ENCODE results near the gene CLCC1. TPM values are rescaled to one million over a fixed set of nuclear protein-coding genes. Genes with fewer than 3 reads are reported as not detected.

Gene CLCC1
- total and polyA plus RNA-seq, 4 donors: 11.6 to 39.3 (median 15.3) TPM

Small RNA genes lying within 50 kb of the gene (small RNA-seq; reads per million reads assigned to genes)
- gene BX679664.2: not detected

Other genes with a start within 250 kb of the CLCC1 start
- gene STXBP3, start 216.8 kb downstream of the CLCC1 start, total RNA-seq: 10 to 100 TPM; 28.9 to 33.0 TPM
- gene STXBP3, start 216.8 kb downstream of the CLCC1 start, polyA plus RNA-seq: 10 to 100 TPM; 10.9 to 17.6 TPM
- not detected for gene AKNAD1, start 106.4 kb downstream of the CLCC1 start, total RNA-seq
- gene AKNAD1, start 106.4 kb downstream of the CLCC1 start, polyA plus RNA-seq: not detected
- 10 to 100 TPM in 1 of 2 donors, under 1 TPM in 1; 0.33 to 28.9 TPM for gene GPSM2, start 86.5 kb downstream of the CLCC1 start, total RNA-seq
- 1 to 10 TPM in 1 of 2 donors, under 1 TPM in 1; 0.61 to 1.5 TPM for gene GPSM2, start 86.5 kb downstream of the CLCC1 start, polyA plus RNA-seq
- 1 to 10 TPM; 2.9 to 4.1 TPM for gene WDR47, start 78.6 kb upstream of the CLCC1 start, total RNA-seq
- gene WDR47, start 78.6 kb upstream of the CLCC1 start, polyA plus RNA-seq: 1 to 10 TPM; 1.2 to 2.1 TPM
- 10 to 100 TPM; 19.3 to 31.7 TPM for gene TAF13, start 112.5 kb upstream of the CLCC1 start, total RNA-seq
- gene TAF13, start 112.5 kb upstream of the CLCC1 start, polyA plus RNA-seq: 10 to 100 TPM; 17.9 to 21.0 TPM
- gene TMEM167B, start 127.3 kb upstream of the CLCC1 start, total RNA-seq: 10 to 100 TPM; 13.6 to 15.4 TPM
- 10 to 100 TPM in 1 of 2 donors, 1 to 10 TPM in 1; 5.4 to 12.7 TPM for gene TMEM167B, start 127.3 kb upstream of the CLCC1 start, polyA plus RNA-seq
- under 1 TPM; 0.17 to 0.42 TPM for gene ELAPOR1, start 150.6 kb upstream of the CLCC1 start, total RNA-seq
- under 1 TPM in 1 of 2 donors, not detected in 1; 0.13 TPM for gene ELAPOR1, start 150.6 kb upstream of the CLCC1 start, polyA plus RNA-seq

All from liver (tissue), 5 donors.